GM19452 (cell line): Measurements from ENCODE around the gene FAM110C.
"Not testable (repeated sequence)": the region's sequence is repeated elsewhere in the genome, so short reads cannot be mapped to it uniquely, and the experiment has no call there.

Experiments
- ATAC-seq: cut with Tn5 transposase; IDR thresholded peaks from one replicate; pipeline ENCODE4 v1.9.1; 2021; ENCODE audit not compliant: unreplicated experiment

Gene FAM110C

DNA sequence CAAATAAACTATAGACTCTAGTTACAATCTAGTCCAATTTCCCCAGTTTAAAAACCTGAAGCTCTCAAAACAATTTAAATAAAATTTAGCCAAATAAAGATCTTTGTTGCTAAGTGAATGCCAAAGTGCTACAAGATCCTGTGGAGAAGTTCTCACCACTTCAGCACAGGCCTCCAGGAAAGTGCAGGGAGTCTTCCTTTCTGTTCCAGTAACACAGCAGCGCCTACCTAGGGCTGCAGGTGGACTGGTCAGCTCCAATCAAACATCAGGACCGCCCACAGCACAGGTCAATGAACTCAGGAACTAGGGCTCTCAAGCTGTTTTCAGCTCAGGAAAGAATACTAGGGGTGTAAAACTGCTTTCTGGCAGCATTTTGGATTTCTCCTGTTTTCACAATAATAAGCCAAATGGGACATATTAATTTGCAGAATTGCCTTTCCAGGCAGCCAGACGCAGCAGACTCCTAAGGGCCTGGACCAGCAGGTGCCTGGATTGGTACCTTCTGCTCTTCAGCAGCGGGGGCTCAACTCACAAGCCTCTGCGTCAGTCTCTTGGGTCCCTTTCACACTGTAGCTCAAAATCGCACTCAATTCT is 1.5 kb downstream of the FAM110C start:
- ATAC-seq = no peak

DNA sequence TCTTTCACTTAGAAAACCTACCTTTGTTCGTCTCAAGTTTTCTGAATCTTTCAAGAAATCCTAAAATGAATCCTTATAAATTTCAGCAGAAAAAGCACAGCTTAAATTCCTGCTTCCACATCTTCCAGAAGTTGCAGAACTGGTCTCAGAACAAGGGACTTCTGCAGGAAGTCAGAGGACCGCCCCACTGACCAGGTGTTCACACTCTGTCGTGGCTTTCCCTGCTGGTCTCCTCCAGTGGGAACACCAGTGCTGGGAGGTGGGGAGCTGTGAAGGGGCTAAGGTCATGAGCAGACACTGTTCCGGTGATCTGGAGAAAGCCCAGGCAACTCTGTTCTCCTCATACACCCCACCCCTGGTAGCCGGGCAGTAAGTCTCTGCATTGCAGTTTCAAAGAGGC is 3.5 kb downstream of the FAM110C start:
- no peak for ATAC-seq

GRCh38 chr2:40465-40864 is 5.8 kb downstream of the FAM110C start:
- ATAC-seq = no peak

DNA sequence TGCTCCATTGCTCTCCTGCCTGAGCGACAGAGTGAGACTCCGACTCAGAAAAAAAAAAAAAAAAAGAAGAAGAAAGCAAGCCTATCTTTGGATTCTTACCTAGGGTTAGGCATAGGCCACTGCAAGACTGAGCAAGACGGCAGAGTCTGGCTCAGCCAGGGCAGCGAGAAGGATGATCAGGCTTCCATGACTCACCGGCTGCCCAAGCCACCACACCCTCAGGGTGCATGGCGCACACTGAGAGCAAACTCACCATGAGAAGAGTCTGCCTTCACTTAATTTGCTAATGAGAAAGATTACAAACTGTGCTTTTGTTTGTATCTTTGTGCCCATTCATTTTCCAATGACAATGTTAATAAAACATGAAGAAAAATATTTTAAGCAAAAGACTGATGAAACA is 8.2 kb downstream of the FAM110C start:
- no peak for ATAC-seq

DNA sequence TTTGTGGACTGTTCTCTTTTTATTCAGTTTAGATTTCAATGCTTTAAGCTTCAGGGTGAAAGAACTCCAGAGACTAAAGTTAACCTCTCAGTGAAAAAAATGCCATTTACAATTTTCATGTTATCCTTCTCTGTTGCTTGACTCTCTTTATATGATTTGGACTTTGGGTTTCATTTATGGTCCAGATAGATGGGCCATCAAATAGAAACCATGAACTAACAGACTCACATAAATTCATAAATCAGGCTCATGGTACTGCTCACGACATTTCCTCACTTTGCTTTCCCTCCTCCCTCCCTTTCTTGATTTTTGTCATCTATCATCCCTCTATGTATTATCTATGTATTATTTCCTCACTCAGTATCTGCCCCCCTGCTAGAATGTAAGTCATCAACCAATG is 10.0 kb downstream of the FAM110C start:
- no peak for ATAC-seq

DNA sequence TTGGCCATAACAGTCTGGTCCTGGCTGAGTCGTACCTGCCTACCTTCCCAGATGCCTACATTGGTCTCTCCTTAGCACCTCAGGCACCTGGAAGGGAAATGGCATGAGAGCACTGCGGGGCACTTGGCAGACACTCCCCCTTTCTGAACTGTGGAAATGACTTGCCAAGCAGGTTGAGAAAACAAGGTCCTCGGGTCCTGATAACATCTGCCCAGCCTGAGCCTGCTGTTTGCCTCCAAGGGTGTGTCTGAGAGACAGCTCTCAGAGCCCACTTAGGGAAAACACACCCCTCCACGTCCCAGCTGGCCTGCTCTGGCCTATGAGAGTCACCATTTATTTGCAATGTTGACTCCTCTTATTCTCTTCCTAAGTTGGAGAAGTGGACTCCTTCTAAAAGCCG is 10.5 kb downstream of the FAM110C start:
- no peak for ATAC-seq

DNA sequence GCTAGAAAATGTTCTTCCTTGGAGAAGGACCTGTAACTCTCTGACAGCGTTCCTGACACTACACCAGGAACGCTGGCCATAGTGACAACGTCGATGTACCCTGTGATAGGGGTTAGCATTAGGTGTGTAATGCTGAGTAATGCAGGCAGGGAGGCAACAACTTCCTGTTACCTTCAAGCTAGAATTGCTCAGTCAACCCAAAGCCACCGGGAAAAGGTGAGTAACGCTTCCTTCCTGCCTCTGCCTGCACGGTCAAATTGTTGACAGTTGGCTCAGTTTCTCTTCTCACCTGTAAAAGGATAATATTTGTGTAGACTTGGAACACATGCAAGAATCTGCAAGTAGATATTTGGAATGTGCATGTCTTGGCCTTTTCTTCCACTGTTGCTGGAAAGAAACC is 12.7 kb downstream of the FAM110C start:
- peak; percentile 62 for ATAC-seq

DNA sequence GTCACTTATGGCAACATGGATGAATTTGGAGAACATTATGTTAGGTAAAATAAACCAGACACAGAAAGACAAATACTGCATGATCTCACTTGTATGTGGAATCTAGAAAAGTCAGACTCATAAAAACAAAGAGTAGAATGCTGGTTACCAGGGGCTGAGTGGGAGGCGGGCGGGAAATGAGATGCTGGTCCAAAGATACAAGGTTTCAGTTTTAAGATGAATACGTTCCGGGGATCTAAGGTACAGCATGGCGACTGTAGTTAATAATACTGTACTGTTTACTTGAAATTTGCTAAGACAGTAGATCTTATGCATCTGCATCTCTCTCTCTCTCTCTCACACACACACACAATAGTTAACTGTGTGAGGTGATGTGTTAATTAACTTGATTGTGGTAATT is 14.2 kb downstream of the FAM110C start:
- ATAC-seq = no peak

DNA sequence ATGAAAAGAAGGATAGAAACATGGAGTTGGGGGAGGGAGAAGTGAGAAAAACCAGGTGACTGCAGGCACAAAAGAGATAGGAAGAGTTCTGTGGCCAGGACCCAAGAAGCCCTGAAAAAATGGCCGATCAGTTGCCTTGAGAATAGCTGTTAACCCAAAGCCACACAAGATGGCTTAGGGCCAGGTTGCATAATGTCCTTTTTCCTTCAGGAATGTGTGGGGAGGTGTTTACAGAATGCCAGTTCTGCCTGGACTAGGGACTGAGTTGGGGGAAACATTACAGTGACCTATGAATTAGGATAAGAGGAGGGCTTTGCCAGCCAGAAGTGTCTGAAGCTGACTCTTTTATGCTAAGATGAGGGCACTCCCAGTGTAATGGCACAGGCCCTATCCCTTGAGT is 17.1 kb downstream of the FAM110C start:
- no peak for ATAC-seq

DNA sequence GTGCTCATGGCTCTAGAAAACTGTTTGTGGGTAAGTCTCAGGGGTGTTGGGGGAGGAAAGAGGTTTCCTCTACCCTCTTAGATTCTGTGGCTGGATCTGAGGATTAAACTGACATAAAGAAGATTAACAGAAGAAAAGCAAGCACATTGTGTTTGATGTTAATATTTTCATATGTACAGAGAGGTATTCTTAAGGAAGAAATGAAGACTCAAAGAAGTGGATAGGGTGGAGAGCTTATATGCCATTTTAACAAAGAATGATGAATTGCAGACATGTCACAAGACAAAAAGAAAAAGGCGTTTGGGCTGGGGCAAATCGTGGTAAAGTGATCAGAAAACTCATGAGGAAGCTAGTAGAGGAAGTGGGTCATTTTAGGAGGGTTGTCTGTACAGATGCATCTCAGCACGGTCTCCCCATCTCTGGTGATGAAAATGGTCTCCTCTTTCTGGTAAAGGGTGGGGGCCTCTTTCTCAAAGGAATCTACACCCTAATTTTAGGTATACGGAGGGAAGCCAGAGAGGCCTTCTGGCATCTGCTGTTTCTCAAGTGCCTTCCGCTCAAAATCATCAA is 17.8 kb downstream of the FAM110C start:
- ATAC-seq = no peak

GRCh38 chr2:26891-27290 is 19.4 kb downstream of the FAM110C start:
- no peak for ATAC-seq

- no peak for ATAC-seq
These were observed 20.8 kb downstream of the FAM110C start for GRCh38 chr2:25543-25942.

DNA sequence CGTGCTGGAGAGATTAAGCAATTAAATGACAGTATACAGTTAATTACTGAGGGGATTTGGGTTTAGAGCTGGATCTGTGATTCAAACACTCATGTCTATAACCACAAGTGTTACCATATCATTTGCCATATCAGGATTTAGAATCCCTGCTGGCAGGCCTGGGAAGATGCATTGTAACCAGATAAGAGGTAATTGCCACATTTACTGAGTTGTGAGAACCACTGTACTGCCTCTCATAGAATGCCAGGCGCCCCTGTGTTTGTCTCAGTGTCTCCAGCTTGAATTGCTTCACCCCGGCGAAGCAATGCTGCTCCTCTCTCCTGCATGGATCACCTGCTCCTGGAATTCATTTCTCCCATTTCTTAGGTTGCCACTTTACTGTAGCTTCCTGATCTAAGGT is 21.7 kb downstream of the FAM110C start:
- ATAC-seq = not testable (repeated sequence)

- peak; percentile 95 for ATAC-seq
These were observed 22.2 kb downstream of the FAM110C start for GRCh38 chr2:24107-24506.

DNA sequence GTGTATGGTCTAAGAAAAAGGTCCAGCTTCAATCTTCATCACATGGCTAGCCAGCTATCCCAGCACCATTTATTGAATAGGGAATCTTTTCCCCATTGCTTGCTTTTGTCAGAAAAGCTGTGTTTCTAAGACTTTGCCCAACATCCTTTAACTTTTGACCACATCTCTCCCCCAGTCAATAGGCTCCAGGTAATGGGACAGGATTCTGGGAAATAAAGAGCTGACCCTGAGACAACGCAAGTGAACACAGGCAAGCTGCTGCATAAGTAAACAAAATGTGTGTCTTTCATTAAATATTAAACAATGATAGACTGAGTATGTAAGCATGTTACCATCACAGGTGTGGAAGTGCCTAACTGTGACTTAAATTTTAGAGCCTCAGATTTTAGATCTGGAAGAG is 23.0 kb downstream of the FAM110C start:
- no peak for ATAC-seq

- not testable (repeated sequence) for ATAC-seq
These were observed 24.1 kb downstream of the FAM110C start for GRCh38 chr2:22244-22643.

- not testable (repeated sequence) for ATAC-seq
These were observed 26.0 kb downstream of the FAM110C start for GRCh38 chr2:20259-20658.

DNA sequence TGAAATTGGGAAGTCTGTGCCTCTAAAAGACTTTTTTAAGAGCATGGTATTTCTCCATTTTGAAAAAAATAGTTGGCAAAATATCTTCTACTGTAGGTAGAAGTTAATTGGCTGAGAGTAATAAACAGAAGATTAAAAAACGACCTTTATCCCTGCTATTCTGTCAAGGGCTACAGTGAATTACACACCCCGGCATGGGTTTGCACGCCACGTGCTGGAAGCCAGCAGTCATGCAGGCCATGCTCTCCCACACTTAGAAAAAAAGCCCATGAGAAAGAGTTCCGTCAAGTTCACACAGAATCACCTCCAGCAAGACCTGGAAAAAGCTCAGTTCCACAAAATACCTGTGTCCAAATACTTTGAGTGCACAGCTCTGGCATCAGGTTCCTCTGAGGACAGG is 26.8 kb downstream of the FAM110C start:
- ATAC-seq = no peak

DNA sequence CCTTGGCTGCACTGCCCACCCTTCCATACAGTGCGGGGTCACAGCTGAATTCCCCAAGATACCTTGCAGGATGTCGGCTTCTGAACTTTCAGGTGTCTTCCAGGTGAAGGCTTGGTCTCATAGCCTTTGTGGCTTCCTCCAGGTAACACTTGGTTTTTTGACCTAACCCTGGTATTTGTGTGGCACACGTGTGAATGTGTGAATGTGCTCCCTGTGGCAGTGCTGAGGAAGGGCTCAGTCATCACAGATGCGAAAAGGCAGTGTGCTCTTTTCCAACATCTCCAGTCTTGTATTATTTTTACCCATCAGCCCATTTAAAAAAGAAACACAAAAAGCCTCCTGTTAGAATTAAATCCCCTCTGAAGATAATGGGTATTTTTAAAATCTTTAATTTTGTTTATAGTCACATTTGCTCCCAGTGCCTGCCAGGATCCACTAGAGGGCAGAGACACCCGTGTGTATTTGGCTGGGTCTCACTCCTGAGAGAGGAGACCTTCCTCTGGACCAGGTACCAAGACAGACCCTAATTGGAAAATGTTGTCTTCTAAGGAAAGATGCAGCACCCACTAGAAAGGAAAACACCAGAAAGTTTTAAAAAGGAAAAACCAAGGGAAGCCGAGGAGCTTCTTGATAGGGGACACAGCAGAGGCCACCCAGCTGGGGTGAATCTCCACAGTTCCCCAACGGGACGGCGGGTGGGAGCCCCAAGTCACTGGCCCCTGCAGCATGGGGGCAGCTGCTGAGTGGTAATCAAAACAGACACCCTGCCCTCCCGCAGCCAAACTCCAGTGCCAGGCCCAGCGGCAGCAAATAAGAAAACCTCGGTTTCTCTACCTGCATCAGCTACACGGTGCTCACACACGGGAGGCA is 27.7 kb downstream of the FAM110C start:
- no peak for ATAC-seq

DNA sequence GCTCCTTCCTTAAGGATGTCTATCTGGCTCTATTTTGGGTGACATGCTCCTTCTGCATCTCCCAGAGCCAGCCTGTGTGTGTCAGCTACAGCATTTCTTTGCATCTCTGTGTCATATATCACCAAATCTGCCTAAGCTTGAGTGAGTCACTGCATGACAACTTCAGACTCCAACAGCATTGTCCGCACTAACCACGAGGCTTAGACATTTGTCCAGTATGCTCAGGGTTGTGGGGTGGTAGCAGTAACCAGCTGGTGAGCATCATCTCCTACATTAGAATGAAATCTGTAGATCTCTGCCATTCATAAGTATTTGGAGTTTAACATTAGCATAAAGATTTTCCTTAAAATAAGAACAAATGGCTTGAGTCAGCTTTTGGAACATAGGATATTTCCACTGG is 30.4 kb downstream of the FAM110C start:
- ATAC-seq = not testable (repeated sequence)

DNA sequence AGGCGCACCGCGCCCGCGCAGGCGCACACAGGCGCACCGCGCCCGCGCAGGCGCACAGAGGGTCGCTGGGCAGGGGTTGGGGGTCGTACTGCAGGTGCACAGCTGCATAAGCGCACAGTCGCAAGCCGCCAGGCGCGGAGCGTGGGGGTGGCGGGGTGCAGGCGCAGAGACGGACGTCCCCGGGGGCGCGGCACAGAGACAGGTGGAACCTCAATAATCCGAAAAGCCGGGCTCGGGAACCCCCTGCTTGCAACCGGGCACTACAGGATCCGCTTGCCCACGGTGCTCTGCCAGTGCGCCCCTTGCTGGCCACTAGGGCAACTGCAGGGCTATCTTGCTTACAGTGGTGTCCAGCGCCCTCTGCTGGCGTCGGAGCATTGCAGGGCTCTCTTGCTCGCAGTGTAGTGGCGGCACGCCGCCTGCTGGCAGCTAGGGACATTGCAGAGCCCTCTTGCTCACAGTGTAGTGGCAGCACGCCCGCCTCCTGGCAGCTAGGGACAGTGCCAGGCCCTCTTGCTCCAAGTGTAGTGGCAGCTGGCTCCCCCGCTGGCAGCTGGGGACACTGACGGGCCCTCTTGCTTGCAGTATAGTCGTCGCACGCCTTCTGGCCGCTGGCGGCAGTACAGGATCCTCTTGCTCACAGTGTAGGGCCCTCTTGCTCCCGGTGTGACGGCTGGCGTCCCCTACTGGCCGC is 34.9 kb downstream of the FAM110C start:
- ATAC-seq = peak; percentile 46
